NCI-H345 (cell line): Measurements from ENCODE around the gene OCA2.

ENCODE experiments used
- DNase-seq: peaks from one replicate; lab custom pipeline; 2025; lab: John Stamatoyannopoulos, UW

Gene OCA2

DNA sequence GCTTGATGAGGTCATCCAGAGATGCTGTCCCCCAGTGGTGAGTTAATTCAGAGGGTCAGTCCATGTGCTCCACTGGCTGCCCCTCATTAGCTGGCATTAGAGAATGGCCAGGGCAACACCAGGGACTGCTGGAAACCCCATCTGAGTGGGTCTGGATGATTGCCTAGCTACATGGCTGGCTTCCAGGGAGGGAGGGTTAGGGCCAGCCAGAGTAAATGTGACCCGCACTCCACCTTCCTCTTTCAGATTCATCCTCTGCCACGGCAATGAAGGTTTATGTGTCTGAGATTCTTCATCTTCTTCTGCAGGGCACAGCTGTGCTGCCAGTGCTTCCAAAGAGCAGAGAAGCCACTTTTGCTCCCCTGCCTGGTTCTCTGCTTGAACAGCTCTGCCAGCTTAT is 391.9 kb downstream of the OCA2 start:
- no peak for DNase-seq

DNA sequence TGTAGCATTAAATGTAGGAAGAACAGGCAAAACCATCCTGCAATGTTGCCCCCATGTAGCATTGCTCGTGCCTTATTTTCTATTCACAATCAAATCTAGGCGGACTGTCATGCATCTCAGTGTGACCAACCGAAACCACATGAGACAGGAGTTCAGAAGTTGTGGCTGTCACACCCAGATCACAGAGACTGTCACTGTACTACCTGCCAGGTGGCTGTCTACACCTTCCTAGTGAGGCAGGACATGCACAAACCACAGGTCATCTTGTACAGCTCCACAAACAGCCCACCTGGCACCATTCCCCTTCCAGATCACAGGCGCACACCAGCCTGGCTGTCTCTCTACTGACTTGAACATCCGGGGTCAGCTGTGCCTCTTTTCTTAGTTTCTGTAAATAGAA is 392.8 kb downstream of the OCA2 start:
- DNase-seq: no peak

DNA sequence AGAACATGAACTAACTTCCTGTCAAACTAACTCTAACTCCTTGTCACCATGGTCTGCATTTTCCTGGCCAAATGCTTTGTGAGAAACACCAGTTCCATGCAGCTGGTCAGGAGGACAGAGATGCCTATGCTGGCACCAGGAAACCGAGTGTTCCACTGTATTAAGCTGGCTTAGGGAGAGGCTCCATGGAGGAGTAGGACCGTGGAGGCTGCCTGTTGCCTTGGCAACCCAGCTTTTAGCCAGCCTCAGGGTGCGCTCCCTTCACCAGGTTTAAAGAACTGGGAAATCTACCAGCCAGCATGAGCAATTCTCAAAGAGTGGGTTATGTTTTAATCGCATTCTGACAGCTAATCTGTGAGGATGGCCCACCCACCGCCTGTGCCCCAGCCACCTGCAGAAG is 394.1 kb downstream of the OCA2 start:
- no peak for DNase-seq
